HG03565 (cell line): ENCODE data around the gene LRRTM1.

Experiments
- ATAC-seq: cut with Tn5 transposase; IDR thresholded peaks from one replicate; pipeline ENCODE4 v1.9.1; 2021; ENCODE audit warnings: mild to moderate bottlenecking, moderate library complexity; ENCODE audit not compliant: unreplicated experiment

Gene LRRTM1

DNA sequence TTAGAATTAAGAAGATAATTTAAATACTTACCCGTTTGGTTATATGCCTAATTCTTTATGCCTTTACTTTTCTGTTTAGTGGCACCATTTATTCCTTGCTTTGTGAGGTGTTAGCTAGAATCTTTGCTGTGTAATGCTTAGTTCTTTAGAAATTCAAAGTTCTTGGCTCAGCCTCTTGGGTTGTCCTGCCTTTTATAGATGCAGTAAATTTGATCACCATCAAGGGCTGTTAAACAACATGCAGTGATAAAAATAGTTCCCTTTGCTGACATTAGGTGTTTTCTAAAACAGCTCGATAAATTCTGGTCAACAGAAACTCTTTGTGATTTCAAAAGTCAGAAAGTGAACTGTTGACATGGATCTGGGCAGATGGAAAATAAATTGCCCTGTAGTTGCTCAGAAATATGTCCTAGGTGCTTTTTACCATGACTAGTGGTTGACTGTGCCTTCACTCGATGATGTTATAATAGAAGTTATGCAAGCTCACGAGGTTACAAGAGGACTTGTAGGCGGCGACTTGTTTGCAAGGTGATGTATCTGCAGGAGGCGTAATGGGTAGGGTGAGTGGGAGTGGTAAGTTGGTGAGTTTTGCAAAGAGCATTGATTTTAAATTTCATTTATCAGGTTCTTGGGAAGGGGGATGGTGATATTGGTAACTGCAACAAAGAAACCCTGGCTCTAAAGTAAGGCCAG lies 52.1 kb downstream of the LRRTM1 start:
- no peak for ATAC-seq
